ENCODE results near the gene NOTUM. TPM values are rescaled to one million over a fixed set of nuclear protein-coding genes. Genes with fewer than 3 reads are reported as not detected.

NOTUM gene
- total RNA-seq, 1 experiment from 2014 or later = 1.4 TPM

Other genes with a start within 250 kb of the NOTUM start
- gene SLC25A10, start 248.9 kb downstream of the NOTUM start, total RNA-seq (2014; rRNA removed; shearing (Covaris generic)) = 26.5 and 29.2 TPM in 2 replicates
- gene GCGR, start 157.0 kb downstream of the NOTUM start, total RNA-seq (2014; rRNA removed; shearing (Covaris generic)) = not detected in 2 replicates
- 154 and 180 TPM in 2 replicates for gene MCRIP1, start 127.9 kb downstream of the NOTUM start, total RNA-seq (2014; rRNA removed; shearing (Covaris generic))
- not detected in 2 replicates for gene PPP1R27, start 126.1 kb downstream of the NOTUM start, total RNA-seq (2014; rRNA removed; shearing (Covaris generic))
- 1,635 and 2,300 TPM in 2 replicates for gene P4HB, start 100.7 kb downstream of the NOTUM start, total RNA-seq (2014; rRNA removed; shearing (Covaris generic))
- gene ARHGDIA, start 89.8 kb downstream of the NOTUM start, total RNA-seq (2014; rRNA removed; shearing (Covaris generic)) = 276 and 304 TPM in 2 replicates
- gene ALYREF, start 69.6 kb downstream of the NOTUM start, total RNA-seq (2014; rRNA removed; shearing (Covaris generic)) = 482 and 554 TPM in 2 replicates
- 416 and 712 TPM in 2 replicates for gene ANAPC11, start 69.5 kb downstream of the NOTUM start, total RNA-seq (2014; rRNA removed; shearing (Covaris generic))
- 0.56 and 0.84 TPM in 2 replicates for gene NPB, start 58.9 kb downstream of the NOTUM start, total RNA-seq (2014; rRNA removed; shearing (Covaris generic))
- gene PCYT2, start 49.8 kb downstream of the NOTUM start, total RNA-seq (2014; rRNA removed; shearing (Covaris generic)) = 68.8 and 74.2 TPM in 2 replicates
- gene SIRT7, start 43.0 kb downstream of the NOTUM start, total RNA-seq (2014; rRNA removed; shearing (Covaris generic)) = 23.9 and 34.7 TPM in 2 replicates
- 25.2 and 30.9 TPM in 2 replicates for gene MAFG, start 33.5 kb downstream of the NOTUM start, total RNA-seq (2014; rRNA removed; shearing (Covaris generic))
- 67.3 and 83.5 TPM in 2 replicates for gene PYCR1, start 23.9 kb downstream of the NOTUM start, total RNA-seq (2014; rRNA removed; shearing (Covaris generic))
- not detected in 2 replicates for gene MYADML2, start 14.0 kb downstream of the NOTUM start, total RNA-seq (2014; rRNA removed; shearing (Covaris generic))
- 38.5 and 55.4 TPM in 2 replicates for gene ASPSCR1, start 16.4 kb upstream of the NOTUM start, total RNA-seq (2014; rRNA removed; shearing (Covaris generic))
- gene CENPX, start 61.7 kb upstream of the NOTUM start, total RNA-seq (2014; rRNA removed; shearing (Covaris generic)) = 180 and 261 TPM in 2 replicates
- 35.2 and 41.2 TPM in 2 replicates for gene LRRC45, start 62.1 kb upstream of the NOTUM start, total RNA-seq (2014; rRNA removed; shearing (Covaris generic))
- 9.9 TPM in 2 replicates for gene RAC3, start 70.5 kb upstream of the NOTUM start, total RNA-seq (2014; rRNA removed; shearing (Covaris generic))
- 128 and 176 TPM in 2 replicates for gene DCXR, start 76.5 kb upstream of the NOTUM start, total RNA-seq (2014; rRNA removed; shearing (Covaris generic))
- gene RFNG, start 90.6 kb upstream of the NOTUM start, total RNA-seq (2014; rRNA removed; shearing (Covaris generic)) = 16.7 and 23.8 TPM in 2 replicates
- gene GPS1, start 90.7 kb upstream of the NOTUM start, total RNA-seq (2014; rRNA removed; shearing (Covaris generic)) = 223 and 226 TPM in 2 replicates
- gene DUS1L, start 104.6 kb upstream of the NOTUM start, total RNA-seq (2014; rRNA removed; shearing (Covaris generic)) = 181 and 210 TPM in 2 replicates
- 54.6 and 77.6 TPM in 2 replicates for gene FASN, start 137.0 kb upstream of the NOTUM start, total RNA-seq (2014; rRNA removed; shearing (Covaris generic))